Nephron (organoid): Measurements from ENCODE around the gene CERS6.

Source experiments
- H3K27ac Mint-ChIP-seq, 3 experiments: 2 replicates each; pipeline ENCODE4 v1.8.0; 2020; ENCODE audit warnings: mixed read lengths in 3 of 3, mild to moderate bottlenecking in 2 of 3, moderate library complexity in 1 of 3
- H3K27me3 Mint-ChIP-seq: 2 replicates; pipeline ENCODE4 v1.8.0; 2021; ENCODE audit warnings: low read depth, mild to moderate bottlenecking, moderate library complexity, mixed read lengths
- H3K36me3 Mint-ChIP-seq: 2 replicates; pipeline ENCODE4 v1.8.0; 2020; ENCODE audit warnings: low read depth, mixed read lengths
- H3K4me1 Mint-ChIP-seq: 2 replicates; pipeline ENCODE4 v1.8.0; 2020; ENCODE audit warnings: mixed read lengths
- H3K4me3 Mint-ChIP-seq, 3 experiments: 2 replicates each; pipeline ENCODE4 v1.8.0; 2020; ENCODE audit warnings: mild to moderate bottlenecking in 3 of 3, mixed read lengths in 3 of 3, moderate library complexity in 2 of 3
- H3K9me3 Mint-ChIP-seq: 2 replicates; pipeline ENCODE4 v1.8.0; 2020; ENCODE audit warnings: mixed read lengths
- CTCF ChIP-seq, 3 experiments: fragments of 200-600 bp; sonication (generic); IDR thresholded peaks; one replicate each; pipeline ENCODE4 v1.5.0; 2021; ENCODE audit warnings: antibody characterized with exemption in 3 of 3; ENCODE audit not compliant: unreplicated experiment in 3 of 3

CERS6 gene

DNA sequence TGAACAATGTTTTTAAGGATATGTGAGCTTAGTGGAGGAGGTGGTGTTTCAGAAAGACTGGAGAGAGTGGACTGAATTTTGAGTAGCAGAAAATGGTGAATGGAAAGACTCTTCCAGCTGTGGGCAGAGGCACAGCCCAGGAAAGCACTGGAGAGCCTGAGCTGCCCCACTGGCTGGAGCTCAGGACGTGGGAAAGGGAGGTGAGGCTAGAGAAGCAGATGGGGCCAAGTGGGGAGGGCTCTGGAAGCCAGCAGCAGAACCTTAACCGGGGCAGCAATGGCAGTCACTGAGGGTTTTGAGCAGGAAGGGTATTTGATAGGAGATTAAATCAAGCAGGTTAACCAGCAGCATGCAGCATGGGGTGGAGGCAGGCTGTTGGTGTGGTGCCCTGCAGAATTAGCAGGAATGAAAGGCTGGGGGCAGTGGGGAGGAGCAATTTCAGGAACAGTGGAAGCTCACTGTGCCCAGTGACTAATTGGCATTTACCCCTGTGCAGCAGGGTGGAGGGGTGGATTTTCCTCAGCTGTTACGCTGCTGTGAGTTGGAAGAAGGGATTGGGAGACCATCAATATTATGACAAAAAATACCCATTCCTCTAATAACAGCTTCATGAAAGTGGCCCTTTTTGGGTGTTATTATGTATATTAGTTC is 136.2 kb downstream of the CERS6 start:
- H3K27ac Mint-ChIP-seq: peak overlapping the region in 1 of 3 experiments; percentile 6
- no peaks in the 10 kb centered on the region for H3K9me3 Mint-ChIP-seq
- no peak overlapping the region for H3K4me3 Mint-ChIP-seq
- no peaks in the 10 kb centered on the region for H3K27me3 Mint-ChIP-seq
- H3K4me1 Mint-ChIP-seq: no peaks in the 10 kb centered on the region
- H3K36me3 Mint-ChIP-seq: no peaks in the 10 kb centered on the region
- TF ChIP-seq CTCF (IDR thresholded peaks at IDR 0.05; ENCODE audit: unreplicated experiment in 3 of 3): no peak

DNA sequence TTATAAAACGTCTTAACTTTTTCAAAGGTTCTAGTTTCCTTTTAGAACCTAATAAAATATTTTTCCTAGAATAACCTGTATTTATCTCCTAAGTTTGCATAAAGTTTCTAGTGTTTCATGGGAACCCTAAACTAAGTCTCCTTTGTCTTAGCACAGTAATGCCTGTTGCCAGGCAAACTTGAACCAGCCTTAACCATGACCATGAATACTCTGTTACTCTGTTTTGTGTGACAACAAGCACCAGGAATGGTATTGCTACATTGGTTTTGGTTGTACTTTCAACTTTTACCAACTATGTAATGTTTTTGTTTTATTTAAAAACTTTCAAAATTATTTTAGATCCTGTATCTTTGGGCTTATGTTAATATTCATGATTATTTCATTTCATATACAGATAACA is 137.6 kb downstream of the CERS6 start:
- Mint-ChIP-seq H3K36me3 (no peaks in the 10 kb centered on the region), H3K9me3 (no peaks in the 10 kb centered on the region), H3K4me1 (peaks cover 7% of the 10 kb centered on the region), H3K4me3 (no peak overlapping the region), H3K27ac (no peak overlapping the region), H3K27me3 (no peaks in the 10 kb centered on the region)
- no peak for TF ChIP-seq CTCF (IDR thresholded peaks at IDR 0.05; ENCODE audit: unreplicated experiment in 3 of 3)

GRCh38 chr2:168594778-168595177 is 138.7 kb downstream of the CERS6 start:
- Mint-ChIP-seq H3K27me3 (no peaks in the 10 kb centered on the region), H3K9me3 (no peaks in the 10 kb centered on the region), H3K27ac (no peak overlapping the region), H3K4me1 (peaks cover 7% of the 10 kb centered on the region), H3K36me3 (no peaks in the 10 kb centered on the region), H3K4me3 (no peak overlapping the region)
- TF ChIP-seq CTCF (IDR thresholded peaks at IDR 0.05; ENCODE audit: unreplicated experiment in 3 of 3): no peak

DNA sequence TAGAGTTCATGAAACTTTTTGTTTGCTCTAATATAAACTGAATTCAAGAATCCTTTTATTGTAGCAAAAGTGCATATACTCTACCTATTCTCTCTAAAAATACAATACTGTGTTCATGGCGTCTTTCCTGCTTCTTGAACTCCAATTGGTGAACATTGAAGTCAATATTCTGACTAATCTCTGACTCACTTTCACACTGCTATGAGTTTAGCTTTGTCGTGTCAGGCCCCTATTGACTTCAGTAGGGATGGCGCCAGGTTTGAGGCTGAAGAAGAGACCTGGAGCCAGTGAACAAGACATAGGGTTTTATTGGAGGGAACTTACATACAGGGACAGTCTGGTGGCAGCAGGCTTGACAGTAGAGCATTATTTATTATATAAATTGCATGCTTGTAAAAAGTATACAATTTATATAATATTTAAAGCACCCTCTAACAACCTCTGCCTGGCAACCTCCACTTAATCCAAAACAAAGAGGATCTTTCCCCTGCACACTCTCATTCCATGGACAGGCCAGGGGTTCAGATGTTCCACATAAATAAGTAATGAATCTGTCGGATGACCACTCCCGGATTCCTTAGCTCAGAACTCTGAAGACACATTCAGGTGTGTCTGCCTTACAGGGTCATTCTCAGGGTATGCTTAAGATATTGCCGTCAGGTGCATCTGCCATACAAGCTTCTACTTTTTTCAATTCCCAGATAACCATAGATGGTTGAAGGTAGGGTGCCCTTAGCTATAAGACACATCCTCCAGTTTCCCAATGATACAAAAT is 141.0 kb downstream of the CERS6 start:
- no peak overlapping the region for H3K27ac Mint-ChIP-seq
- TF ChIP-seq CTCF (IDR thresholded peaks at IDR 0.05; ENCODE audit: unreplicated experiment in 3 of 3): no peak
- no peaks in the 10 kb centered on the region for H3K9me3 Mint-ChIP-seq

GRCh38 chr2:168599738-168600137 is 143.7 kb downstream of the CERS6 start:
- no peak overlapping the region for H3K27ac Mint-ChIP-seq

More for the DNA sequence above, 141.0 kb downstream of the CERS6 start:
- H3K27me3 Mint-ChIP-seq: peaks cover 3% of the 10 kb centered on the region
- no peak overlapping the region for H3K4me3 Mint-ChIP-seq
- peaks cover 18% of the 10 kb centered on the region for H3K4me1 Mint-ChIP-seq
- H3K36me3 Mint-ChIP-seq: no peaks in the 10 kb centered on the region

More at GRCh38 chr2:168599738-168600137, 143.7 kb downstream of the CERS6 start:
- Mint-ChIP-seq H3K36me3 (peaks cover 16% of the 10 kb centered on the region), H3K4me3 (no peak overlapping the region), H3K27me3 (peaks cover 3% of the 10 kb centered on the region), H3K9me3 (peaks cover 12% of the 10 kb centered on the region), H3K4me1 (peaks cover 27% of the 10 kb centered on the region)
- no peak for TF ChIP-seq CTCF (IDR thresholded peaks at IDR 0.05; ENCODE audit: unreplicated experiment in 3 of 3)
